BJ (cell line): ENCODE data around the gene UBE2C. TPM values are rescaled to one million over a fixed set of nuclear protein-coding genes. Genes with fewer than 3 reads are reported as not detected.
A peak's percentile ranks its signal among the peaks of the same experiment; 100 is the strongest.

Source experiments
- CTCF ChIA-PET: fragments of 350-600 bp; formaldehyde crosslinking; extraction: SDS; loops from one replicate; lab custom pipeline; 2021; ENCODE audit warnings: antibody characterized with exemption, inconsistent platforms; lab: Yijun Ruan, JAX
- POLR2A ChIA-PET: fragments of 300-600 bp; sonication (Branson Sonifier 250); formaldehyde crosslinking; extraction: SDS; loops from one replicate; lab custom pipeline; 2021; ENCODE audit warnings: antibody characterized with exemption; lab: Charles Lee
- DNase-seq: peaks from one replicate; pipeline ENCODE4 v3.0.0-alpha.2; 2011; ENCODE audit warnings: low read depth
- H3K27me3 ChIP-seq: 2 replicates; pipeline ENCODE4 v1.6.0; 2011; ENCODE audit warnings: low read length; ENCODE audit not compliant: control insufficient read depth, insufficient read depth
- H3K36me3 ChIP-seq: 2 replicates; pipeline ENCODE4 v1.5.1; 2011; ENCODE audit warnings: low read length; ENCODE audit not compliant: control insufficient read depth, insufficient read depth
- H3K4me3 ChIP-seq: 2 replicates; pipeline ENCODE4 v1.5.1; 2011; ENCODE audit warnings: low read depth, mild to moderate bottlenecking, control low read depth, low read length
- CTCF ChIP-seq: IDR thresholded peaks from 2 replicates; pipeline ENCODE4 v1.5.1; 2011; ENCODE audit warnings: low read depth, mild to moderate bottlenecking, control low read depth, inconsistent platforms, low read length, moderate library complexity; ENCODE audit not compliant: insufficient read depth
- polyA plus RNA-seq: library from polyadenylated mRNA; depleted of rRNA; stranded (reverse); fragments of >200 nt; gene quantifications from 2 replicates; pipeline ENCODE4 v1.2.3, GENCODE V29; 2011

The UBE2C gene
- polyA plus RNA-seq, 1 experiment, result 90.8 TPM

GRCh38 chr20:45798935-45799642 lies 13.4 kb upstream of the UBE2C start:
- peaks cover 29% of the 10 kb centered on the region for H3K36me3 ChIP-seq
- H3K27me3 ChIP-seq, result no peaks in the 10 kb centered on the region
- no peak for DNase-seq
- ChIA-PET POLR2A (no interaction called here), CTCF (interaction anchor here (0.5 to 2.5 kb wide), 32 partner anchors 8 to 302 kb away, joined by 3 to 26 read pairs (median 5); partner anchors contain the start of genes CTSA, NEURL2, PCIF1 and SPATA25)
- no peak overlapping the region for H3K4me3 ChIP-seq
- peak; percentile 78 for TF ChIP-seq CTCF

GRCh38 chr20:45801851-45802250 lies 10.6 kb upstream of the UBE2C start:
- no peak for TF ChIP-seq CTCF
- POLR2A ChIA-PET, result no interaction called here
- H3K36me3 ChIP-seq, result peaks cover 33% of the 10 kb centered on the region
- no peak for DNase-seq
- no peak overlapping the region for H3K4me3 ChIP-seq
- H3K27me3 ChIP-seq, result no peaks in the 10 kb centered on the region
- CTCF ChIA-PET, result interaction anchor here (0.8 to 1.9 kb wide), 2 partner anchors 168 to 849 kb away, joined by 4 to 5 read pairs; no protein-coding TSS in a partner anchor

GRCh38 chr20:45810191-45810970 lies 2.1 kb upstream of the UBE2C start:
- DNase-seq, result no peak
- Histone ChIP-seq H3K4me3 (no peak overlapping the region), H3K36me3 (peaks cover 17% of the 10 kb centered on the region), H3K27me3 (no peaks in the 10 kb centered on the region)
- CTCF ChIA-PET, result interaction anchor here (2.3 kb wide), 1 partner anchor 11 kb away, joined by 10 read pairs; no protein-coding TSS in a partner anchor
- no peak for TF ChIP-seq CTCF
- POLR2A ChIA-PET, result no interaction called here

- no peak for TF ChIP-seq CTCF
- peak overlapping the region; percentile 60 for H3K4me3 ChIP-seq
- POLR2A ChIA-PET, result interaction anchor here (0.6 kb wide), 1 partner anchor 1502 kb away, joined by 3 read pairs; the partner anchor contains the start of gene FITM2
- peaks cover 12% of the 10 kb centered on the region for H3K36me3 ChIP-seq
- CTCF ChIA-PET, result interaction anchor here (0.8 to 2.0 kb wide), 6 partner anchors 10 to 450 kb away, joined by 3 to 11 read pairs (median 3); partner anchors contain the start of gene SYS1
- DNase-seq, result no peak
- no peaks in the 10 kb centered on the region for H3K27me3 ChIP-seq
These were observed 529 bp downstream of the UBE2C start for GRCh38 chr20:45813006-45813340.

- CTCF ChIA-PET, result interaction anchor here (1.0 to 2.0 kb wide), 5 partner anchors 10 to 174 kb away, joined by 3 to 11 read pairs (median 3); no protein-coding TSS in a partner anchor
- no peak for DNase-seq
These were observed 1.0 kb downstream of the UBE2C start for GRCh38 chr20:45813489-45813888.

More at GRCh38 chr20:45813489-45813888, 1.0 kb downstream of the UBE2C start:
- TF ChIP-seq CTCF, result no peak
- POLR2A ChIA-PET, result no interaction called here
- H3K27me3 ChIP-seq, result no peaks in the 10 kb centered on the region
- H3K4me3 ChIP-seq, result peak overlapping the region; percentile 60
- H3K36me3 ChIP-seq, result peaks cover 12% of the 10 kb centered on the region
